Stimulated activated CD4-positive, alpha-beta T cell treated with anti-CD3 and anti-CD28 coated beads, Interleukin-2, amount 100 ng/mL, for 24 hours (primary cell): ENCODE data around the gene KCNK18.
"Not testable (repeated sequence)": the region's sequence is repeated elsewhere in the genome, so short reads cannot be mapped to it uniquely, and the experiment has no call there.

Experiments used
- DNase-seq, 2 donors: peaks; one replicate each; pipeline ENCODE4 v3.0.0-alpha.2; 2020

KCNK18 gene

DNA sequence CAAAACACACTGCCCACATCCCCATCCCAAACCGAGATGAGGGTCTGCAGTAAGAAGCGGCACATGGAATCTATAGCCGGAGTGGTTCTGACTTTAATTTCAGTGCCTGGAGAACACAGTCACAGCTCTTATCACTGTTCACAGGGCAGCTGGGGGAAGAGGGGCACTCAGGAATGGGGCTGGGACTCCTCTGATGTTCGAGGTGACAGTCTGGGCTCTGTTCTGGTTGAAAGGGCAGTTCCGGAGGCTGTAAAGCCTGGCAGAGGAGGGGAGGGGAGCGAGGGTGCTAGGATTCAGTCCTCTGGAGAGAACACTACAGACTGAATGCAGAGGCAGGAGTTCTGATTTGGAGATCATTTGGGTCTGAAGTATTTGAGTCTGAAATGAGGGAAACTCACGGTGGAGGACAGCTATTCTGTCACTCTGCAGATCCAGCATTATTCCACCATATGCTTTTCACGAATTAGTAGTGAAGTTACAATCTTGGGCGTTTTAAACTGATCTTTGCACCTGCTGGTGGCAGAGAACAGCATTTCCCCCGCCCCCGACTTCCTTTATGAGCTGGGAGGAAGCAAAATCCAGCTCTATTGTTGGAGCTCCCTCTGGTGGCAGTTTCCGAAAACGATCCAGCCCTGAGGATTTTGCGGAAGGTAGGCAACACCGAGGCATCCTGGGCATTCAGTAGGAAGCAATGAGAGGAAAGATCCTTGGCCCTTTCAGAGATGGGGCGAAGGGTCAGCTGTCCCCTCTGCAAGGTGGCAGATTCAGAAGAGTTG, 22.7 kb upstream of the KCNK18 start:
- DNase-seq: peak; percentile 88 to 90

DNA sequence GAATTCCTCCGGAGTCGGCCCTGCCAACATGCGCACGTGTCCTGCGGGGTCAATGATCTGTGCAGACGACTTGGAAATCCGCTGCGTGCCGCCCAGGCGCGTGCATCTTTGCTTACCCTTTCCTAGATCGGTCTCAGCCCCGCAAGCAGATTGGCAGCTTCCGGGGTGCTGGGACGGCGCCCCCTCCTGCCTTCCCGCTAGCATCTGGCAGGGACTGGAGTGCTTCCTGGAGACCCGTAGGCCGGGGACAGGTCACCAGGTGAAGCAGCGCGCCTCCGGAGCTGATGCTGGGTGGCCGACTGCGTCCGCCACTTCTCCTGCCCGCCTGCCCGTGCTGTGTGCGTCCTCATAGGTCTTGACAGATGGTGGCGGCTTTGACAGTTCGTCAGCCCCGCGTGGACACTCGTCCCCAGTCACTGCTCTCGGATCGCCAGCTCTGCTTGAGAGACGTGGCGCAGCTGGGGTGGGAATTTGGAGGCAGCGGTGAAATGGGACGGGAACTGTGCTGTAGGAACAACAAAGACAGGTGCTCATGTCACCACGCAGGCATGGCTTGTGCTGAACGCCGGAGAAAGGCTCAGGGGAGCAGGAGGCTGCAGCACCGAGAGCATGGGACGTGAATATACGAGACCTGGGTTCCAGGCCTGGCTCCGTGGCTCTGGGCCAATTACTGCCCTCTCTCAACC, 21.9 kb upstream of the KCNK18 start:
- no peak for DNase-seq

DNA sequence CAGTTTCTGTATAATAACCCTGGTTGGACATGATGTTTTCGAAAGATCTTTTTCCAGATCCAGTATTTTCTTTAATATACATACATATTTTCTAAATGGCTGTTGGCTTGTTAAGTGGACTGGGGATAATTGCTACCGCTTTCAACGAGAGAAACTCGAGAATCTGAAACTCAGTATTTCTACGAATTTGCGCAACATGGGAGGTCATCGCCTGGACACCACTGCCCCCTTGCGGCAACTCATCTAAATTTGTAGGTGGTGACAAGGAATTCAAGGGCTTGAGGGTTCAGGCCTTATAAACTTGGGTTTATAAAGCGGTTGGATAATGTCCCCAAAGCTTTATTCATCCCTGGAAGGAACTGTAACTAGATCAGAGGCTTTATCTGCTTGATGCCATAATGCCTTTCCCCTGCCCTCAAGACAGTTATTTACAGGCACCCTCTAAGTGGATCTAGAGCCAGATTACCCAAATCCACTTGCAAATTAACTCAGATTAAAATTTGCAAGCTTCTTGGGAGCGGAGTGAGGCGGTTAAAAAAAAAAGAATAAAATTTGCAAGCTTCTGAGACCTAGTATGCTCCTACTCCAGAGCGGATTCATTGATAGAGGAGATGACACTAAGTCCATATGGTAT, 21.3 kb upstream of the KCNK18 start:
- peak; percentile 87 for DNase-seq

DNA sequence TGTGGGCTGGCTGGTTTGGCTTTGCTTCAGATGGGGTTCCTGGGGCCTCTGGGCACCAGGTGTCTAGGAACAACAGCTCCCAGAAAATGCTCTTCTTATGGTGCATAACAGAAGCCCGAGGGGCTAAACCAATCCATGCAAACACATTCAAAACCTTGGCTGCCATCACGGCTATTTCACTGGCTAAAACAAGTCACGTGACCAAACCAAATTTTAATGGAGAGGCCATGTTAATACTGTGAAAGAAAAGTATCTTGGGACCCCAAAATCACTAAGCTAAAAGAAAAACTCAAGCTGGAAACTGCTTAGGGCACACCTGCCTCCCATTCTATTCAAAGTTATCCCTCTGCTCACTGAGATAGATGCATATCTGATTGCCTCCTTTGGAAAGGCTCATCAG, 19.1 kb upstream of the KCNK18 start:
- no peak for DNase-seq

DNA sequence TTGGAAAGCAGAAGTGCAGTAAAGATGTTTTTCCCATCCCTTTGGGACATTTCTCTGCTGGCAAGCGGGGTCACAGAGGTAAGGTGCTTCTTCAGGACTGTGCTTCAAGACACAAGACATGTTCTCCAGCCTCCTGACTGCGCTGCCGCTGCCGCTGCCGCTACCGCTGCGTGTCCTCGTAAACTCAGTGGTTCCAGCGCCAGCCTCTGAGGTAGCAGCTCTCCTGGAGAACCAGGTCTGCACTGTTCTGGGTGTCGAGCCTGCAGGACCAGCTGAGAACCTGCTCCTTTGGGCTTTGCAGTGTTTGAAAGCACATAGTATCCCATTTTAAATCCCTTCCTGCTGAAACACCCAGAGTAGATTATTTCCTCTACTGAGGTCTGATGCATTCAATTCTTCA, 13.0 kb upstream of the KCNK18 start:
- DNase-seq: no peak

DNA sequence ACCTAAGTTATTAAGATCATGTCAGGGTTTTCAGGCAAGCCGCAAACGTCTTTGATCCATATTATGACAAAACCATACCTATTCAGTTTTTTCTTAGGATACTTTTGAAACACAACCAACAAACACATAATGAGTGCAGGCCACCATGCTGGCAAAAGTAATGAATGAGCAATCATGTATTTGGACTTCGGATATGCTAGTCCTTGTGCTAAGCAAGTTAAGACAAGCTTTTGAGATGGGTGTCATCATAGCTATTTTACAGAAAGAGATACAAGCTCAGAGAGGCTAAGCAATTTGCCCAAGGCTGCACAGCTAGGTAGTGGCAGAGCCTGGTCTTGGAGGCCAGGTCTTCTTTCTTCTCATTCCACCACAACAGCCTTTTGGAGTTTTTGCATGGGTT, 12.5 kb upstream of the KCNK18 start:
- no peak for DNase-seq

DNA sequence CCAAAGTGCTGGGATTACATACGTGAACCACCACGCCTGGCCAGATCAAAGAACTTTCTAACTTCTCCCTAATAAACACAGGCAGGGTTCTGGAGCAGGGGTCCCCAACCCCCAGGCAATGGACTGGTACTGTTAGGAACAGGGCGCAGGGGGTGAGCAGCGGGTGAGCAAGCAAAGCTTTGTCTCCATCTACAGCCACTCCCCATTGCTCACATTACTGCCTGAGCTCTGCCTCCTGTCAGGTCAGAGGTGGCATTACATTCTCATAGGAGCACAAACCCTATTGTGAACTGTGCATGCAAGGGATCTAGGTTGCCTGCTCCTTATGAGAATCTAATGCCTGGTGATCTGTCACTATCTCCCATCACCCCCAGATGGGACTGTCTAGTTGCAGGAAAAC, 11.5 kb upstream of the KCNK18 start:
- not testable (repeated sequence) for DNase-seq

DNA sequence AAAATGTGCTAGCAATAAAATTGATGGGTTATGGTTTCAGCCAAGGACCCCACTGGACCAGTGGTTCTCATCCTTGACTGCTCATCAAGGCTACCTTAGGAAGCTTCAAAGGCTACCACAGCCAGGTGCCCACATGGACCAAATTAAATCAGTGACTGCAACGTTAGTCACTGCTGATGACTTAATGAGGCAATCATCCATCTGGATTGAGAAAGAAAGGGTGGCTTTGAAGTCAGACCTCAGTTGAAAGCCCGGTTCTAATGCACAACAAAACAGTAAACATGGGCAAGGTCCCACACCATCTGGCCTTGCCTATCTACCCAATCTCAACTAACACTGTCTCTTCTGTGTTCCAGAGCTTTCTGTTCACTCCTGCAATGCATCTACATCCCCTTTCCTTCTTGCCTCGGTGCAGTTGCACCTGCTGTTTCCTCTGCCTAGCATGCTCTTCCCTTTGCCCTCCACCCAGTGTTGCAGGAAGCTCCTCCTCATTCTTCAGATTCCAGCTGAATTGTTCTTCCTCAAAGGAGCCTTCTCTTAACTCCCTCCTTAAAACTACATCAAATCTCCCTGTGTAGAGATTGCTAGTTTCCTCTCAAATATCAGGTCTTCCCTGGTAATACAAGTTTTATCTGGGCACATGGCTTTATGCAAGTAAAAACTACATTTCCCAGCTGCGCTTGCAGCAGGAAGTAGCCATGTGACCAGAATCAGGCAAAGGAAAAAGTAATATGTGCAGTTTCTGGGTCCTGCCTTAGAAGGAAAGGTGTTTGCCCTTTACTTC, 10.3 kb upstream of the KCNK18 start:
- no peak for DNase-seq

DNA sequence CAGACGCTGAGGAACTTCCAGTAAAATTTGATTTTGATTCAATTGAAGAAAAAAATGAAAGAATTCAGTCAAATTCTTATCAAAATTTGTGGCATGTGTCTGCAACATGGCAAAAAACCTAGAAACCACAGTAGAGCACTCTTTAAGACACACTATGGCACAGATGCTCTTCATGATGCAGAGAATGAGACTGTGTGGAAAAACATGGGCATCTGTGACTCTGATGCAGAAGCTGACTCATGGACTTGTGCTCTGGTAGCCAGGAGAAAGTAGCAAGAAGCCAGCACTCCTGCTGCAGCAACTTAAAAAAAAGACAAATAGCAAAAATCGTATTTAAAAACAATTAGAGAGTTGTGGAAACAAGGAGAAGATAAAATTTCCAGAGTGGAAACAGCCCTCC, 8.9 kb upstream of the KCNK18 start:
- DNase-seq: no peak

DNA sequence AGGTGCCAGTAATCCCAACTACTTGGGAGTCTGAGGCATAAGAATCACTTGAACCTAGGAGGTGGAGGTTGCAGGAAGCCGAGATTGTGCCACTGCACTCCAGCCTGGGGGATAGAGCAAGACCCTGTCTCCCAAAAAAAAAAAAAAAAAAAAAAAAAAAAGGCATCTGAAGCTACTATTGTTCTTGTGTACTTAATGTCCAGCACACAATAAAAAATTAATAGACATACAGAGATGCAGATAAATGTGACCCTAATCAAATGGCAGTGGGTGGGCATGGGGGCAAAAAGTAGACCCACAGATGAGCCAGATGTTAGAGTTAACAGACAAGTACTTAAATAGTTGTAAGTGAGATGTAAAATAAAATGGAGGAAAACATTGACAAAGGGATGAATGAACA, 7.7 kb upstream of the KCNK18 start:
- no peak for DNase-seq

DNA sequence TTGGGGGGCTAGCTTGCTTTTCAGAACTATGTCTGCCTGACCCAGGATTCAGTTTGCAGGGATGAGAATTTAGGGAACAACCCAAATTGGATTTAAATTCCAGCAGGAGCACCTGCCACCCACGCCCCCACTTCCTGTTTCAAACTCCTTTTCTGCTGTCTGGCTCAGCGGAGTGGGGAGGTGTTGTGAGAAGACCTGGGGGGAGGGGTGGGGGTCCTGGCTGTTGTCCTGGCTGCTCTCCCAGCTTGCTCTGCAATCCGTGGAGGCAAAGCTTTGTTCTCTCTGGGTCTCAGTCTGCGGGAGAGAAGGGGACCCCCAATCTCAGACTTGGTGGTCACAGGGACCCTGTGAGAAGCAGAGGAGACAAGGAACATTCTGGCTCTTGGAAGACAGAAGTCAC, 799 bp downstream of the KCNK18 start:
- DNase-seq: no peak

DNA sequence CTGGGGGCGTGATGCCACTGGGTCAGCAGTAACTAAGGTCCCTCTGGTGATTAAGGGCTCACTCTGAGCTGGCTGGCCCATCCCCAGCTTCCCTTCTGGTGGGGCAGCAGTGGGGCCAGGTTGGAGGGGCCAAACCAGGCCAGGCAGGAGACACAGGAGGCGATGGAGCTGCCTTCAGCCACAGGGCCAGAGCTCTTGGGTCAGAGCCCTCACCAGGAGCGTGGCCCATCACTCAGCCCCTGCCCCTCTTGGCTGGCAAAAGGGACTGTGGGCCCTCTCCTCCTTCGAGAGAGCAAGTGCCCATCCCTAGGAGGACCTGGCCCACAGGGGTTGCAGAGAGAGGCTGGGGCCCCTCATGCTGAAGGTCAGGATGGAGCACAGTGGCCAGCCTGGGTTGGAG, 4.5 kb downstream of the KCNK18 start:
- no peak for DNase-seq

DNA sequence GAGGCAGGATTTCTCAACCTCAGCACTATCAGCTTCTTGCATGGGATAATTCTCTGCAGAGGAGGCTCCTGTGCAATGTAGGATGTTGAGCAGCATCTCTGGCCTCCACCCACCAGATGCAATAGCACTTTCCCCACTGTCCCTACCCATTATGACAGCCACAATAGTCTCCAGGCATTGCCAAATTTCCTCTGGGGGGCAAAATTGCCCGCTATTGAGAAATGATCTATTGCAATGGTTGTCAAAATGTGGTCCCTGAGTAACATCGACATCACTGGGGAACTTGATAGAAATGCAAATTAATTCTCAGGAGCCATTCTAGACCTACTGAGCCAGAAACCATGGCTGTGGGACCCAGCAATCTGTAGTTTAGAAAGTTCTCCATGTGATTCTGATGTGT, 7.0 kb downstream of the KCNK18 start:
- DNase-seq: no peak

DNA sequence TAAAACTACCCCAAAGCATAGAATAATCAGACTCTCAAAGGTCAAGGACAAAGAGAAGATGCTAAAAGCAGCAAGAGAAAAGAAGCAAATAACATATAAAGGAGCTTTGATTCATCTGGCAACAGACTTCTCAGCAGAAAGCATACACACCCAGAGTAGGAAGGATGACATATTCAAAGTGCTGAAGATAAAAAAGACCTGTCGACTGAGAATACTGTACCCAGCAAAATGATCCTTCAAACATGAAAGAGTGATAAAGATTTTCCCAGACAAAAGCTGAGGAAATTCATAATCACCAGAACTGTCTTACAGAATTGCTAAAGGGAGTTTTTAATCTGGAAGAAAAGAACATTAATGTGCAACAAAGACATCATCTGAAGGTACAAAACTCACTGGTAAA, 14.9 kb downstream of the KCNK18 start:
- DNase-seq: no peak

DNA sequence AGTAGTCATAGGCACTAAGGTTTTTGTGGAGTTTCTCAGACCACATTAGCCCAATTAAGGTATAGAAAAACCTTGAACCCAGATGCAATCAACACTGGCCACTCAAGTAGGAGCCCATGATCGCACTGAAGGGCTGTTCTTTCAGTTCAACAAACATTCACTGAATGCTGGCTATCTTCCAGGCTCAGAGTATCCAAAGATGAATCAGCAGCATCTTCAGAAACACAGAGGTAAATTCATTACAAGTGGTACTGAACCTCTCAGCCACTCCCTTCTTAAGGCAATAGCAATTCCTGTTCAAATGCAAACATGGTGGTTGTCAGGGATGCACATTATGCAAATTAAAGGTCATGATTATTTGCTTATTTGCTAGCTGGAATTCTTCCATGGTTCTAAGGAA, 17.1 kb downstream of the KCNK18 start:
- DNase-seq: no peak

DNA sequence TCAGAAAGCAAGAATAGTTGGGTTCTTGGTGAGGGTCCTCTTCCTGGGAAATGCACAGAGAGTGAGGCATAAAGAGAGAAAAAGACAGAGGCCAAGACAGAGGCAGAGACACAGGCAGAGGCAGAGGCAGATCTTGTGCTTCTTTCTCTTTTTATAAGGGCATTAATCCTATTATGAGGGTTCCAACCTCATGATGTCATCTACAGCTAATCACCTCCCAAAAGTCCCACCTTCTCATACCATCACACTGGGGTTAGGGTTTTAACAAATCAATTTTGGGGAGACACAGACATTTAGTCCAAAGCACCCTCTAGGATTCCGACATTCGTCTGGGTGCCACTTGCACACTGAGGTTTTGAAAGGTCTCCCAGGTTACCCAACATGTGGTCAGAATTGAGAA, 17.8 kb downstream of the KCNK18 start:
- no peak for DNase-seq

DNA sequence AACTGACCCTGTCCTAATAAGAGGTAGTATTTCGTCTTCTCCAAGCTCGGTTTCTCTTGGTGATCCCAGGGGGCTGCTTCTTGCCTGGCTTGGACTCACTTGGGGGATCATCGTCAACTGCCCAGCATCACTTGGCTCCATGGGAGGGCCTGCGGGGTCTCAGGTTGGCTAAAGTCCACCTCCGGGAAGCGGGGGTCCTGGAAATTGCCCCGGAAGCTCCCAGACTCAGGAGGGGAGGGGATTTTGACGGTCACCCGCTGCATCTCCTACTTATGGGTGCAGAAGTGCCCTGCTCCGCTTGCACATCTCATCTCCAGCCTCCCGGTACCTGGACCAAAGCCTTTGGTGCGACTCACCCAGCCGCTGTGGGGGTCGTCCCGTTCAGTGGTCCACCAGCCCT, 18.7 kb downstream of the KCNK18 start:
- no peak for DNase-seq

DNA sequence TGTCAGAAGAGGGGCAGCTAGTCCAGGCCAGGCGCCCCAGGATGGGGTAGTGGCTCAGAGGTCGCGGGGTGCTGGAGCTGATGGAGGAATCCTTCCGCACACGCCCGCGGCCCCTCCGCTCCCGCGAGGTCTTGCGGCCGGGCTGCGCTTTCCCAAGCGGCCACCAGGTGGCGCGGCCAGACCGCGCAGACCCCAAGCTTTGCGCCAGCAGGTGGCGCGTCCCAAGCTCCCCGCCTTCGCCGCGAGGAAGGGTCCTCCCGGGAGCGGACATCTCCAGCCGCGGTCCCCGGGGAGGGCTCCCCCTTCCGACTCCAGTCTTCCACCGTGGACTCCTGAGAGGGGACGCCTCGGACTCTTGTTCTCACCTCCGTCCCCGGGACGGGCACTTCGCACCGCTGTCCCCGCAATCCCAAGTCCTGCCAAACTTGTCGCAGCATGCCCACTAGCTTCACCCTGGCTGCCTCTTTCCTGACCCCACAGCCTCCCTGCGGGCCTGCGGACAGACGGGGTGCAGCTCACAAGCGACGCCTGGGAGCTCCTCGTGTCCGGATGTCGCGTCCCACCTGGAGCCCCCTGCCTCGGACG, 19.4 kb downstream of the KCNK18 start:
- peak; percentile 75 to 79 for DNase-seq

DNA sequence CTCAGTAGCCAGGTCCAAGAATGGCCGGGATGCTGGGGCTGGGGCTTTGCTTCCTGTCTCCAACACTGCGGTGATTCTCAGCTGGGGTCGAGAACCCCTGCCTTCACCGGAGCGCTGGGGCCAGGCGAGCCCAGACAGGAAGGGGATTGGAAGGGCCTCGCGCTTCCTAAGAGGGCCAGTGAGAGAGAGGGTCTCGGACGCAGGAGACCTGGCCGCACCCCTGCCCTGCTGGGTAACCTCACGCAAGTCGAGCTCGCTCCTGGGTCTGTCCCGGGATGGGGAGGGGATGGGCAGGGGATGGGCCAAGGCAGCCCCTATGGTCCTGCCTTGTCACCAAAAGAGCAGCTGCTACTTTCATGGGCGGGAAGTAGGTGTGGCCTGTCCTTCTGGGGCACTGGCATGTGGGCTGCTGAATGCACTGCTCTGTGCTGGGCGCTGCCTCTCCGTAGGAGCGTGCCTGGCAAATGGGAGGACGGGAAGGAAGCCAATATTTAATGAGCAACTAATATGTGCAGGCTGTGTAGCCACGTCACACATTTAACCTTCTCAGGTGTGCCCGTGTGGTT, 20.0 kb downstream of the KCNK18 start:
- DNase-seq: peak; percentile 14 to 24

DNA sequence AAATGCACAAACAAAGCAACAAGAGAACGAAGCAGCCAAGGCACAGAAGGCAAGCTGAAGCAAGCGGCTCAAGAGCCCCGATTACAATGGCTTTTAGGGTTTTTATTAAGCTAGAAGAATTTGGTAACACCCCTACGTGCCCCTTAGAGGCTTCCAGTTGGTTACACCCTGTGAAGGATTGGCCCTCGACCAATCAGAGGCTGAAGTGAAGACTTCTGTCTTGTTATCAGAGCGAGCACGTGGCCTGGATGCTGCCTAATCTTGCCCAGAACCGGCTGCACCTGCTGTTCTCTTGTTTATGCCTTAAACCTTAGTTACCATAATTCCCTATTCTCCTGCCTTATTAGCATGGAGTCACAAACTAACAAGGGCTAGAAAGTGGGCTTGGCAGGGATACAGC, 21.4 kb downstream of the KCNK18 start:
- DNase-seq: no peak

DNA sequence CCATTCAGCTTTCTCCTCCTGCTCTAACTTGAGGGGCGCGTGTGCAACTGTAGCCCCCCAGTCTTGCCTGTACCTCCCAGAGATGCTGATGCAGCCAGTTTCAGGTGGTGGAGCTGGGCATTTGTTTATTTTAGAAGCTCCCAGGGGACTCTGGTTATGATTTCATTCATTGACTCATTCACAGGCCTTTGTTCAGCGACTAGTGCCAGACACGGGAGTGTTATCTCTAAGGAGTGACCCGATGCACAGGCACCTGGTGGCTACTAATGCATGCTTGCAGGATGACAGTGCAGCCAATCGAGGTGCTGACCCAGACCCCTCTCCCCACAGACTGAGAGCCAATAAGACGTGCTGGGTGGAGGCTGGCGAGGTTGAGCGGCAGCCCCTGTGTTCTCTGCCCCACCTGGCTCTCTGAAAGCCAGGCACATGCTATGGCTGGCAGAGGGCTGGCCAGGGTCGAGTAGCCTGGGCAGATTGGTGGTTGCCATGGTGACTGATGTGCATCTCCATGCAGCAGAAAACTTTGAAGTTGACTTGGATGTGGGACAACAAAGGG, 23.9 kb downstream of the KCNK18 start:
- DNase-seq: no peak

DNA sequence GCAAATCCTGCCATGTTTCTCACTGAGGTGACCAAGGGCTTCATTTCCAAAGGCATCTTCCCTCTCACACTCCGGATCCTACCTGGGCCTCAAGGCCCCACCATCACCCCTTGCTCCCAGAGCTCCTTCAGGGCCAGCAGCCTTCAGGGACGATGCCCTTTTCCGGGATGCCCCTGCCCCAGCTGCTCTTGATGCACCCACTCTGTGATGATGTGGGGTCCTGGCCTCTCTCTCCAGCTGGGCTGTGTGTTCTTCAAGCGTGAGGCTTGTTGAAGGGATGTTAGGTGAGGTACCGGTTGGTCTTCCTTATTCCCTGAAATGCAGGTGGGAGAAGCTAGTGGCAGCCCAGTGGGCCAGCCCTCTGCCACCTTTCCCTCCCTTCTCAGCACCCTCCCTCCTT, 25.3 kb downstream of the KCNK18 start:
- DNase-seq: no peak
